Heart left ventricle (tissue), 16 donors: Measurements from ENCODE around the gene RNF182. TPM values are rescaled to one million over a fixed set of nuclear protein-coding genes. Genes with fewer than 3 reads are reported as not detected.
A peak's percentile ranks its signal among the peaks of the same experiment; 100 is the strongest.

Experiments used
- ATAC-seq, 4 donors: fragments of 200-7000 bp; cut with Tn5 transposase; one replicate each; pipeline ENCODE4 v1.9.1; 2020 to 2022; ENCODE audit warnings: moderate library complexity in 4 of 4, mild to moderate bottlenecking in 3 of 4, moderate number of reproducible peaks in 1 of 4
- DNase-seq, 5 donors: peaks; one replicate each; pipeline ENCODE4 v3.0.0-alpha.2; 2020
- H3K27ac ChIP-seq, 12 donors: fragments of 200-600 bp; sonication (generic) in 4 of 12; one replicate each; pipeline versions ENCODE4 v1.5.0 to v1.8.0; 2016 to 2022; ENCODE audit warnings: mild to moderate bottlenecking in 2 of 12
- H3K27me3 ChIP-seq, 9 donors: fragments of 200-600 bp; sonication (generic) in 2 of 9; one replicate each; pipeline versions ENCODE4 v1.5.1 to v1.8.0; 2016 to 2022; ENCODE audit warnings: mild to moderate bottlenecking in 3 of 9
- H3K36me3 ChIP-seq, 9 donors: fragments of 200-600 bp; sonication (generic) in 2 of 9; one replicate each; pipeline versions ENCODE4 v1.5.0 to v1.8.0; 2018 to 2022; ENCODE audit warnings: mild to moderate bottlenecking in 2 of 9
- H3K4me1 ChIP-seq, 12 donors: fragments of 200-600 bp; sonication (generic) in 4 of 12; one replicate each; pipeline versions ENCODE4 v1.5.0 to v1.8.0; 2016 to 2022; ENCODE audit warnings: mild to moderate bottlenecking in 3 of 12
- H3K4me3 ChIP-seq, 12 donors: fragments of 200-600 bp; sonication (generic) in 4 of 12; one replicate each; pipeline versions ENCODE4 v1.5.0 to v1.8.0; 2017 to 2022; ENCODE audit warnings: mild to moderate bottlenecking in 9 of 12, moderate library complexity in 4 of 12
- H3K9me3 ChIP-seq, 12 donors: fragments of 200-600 bp; sonication (generic) in 4 of 12; one replicate each; pipeline versions ENCODE4 v1.5.0 to v1.8.0; 2016 to 2022; ENCODE audit warnings: mild to moderate bottlenecking in 1 of 12
- POLR2A ChIP-seq, 2 donors: fragments of 450-650 bp; IDR thresholded peaks; one replicate each; pipeline ENCODE4 v1.6.1; 2017; ENCODE audit warnings: antibody characterized with exemption in 2 of 2, mild to moderate bottlenecking in 2 of 2, moderate library complexity in 2 of 2
- WGBS, 4 donors: extraction: QIAGEN DNeasy Blood & Tissue Kit in 2 of 4; methylation state at CpG; one replicate each; pipeline versions ENCODE4 v1.1.5 to v1.1.7; 2013 to 2018; 5-methylcytosine and 5-hydroxymethylcytosine counted together
- intact Hi-C, 10 donors: fragments of 100-400 bp; cut with DNase I; formaldehyde crosslinking; loops; one replicate each; pipeline versions ENCODE4 v1.11.1 to v1.14.2; 2022
- polyA plus RNA-seq, 2 donors: library from polyadenylated mRNA; stranded (reverse); fragments of 200-250 nt; gene quantifications; one replicate each; pipeline ENCODE4 v1.2.3, GENCODE V29; 2013
- total RNA-seq, 9 donors: library from RNA; depleted of rRNA in 2 of 9; stranded (reverse); fragments of >200 nt in 2 of 9; fragmentation: NEBNext Ultra II Directional in 3 of 9; extraction: Animal tissue kit (Norgen Biotek cat#: 25700) in 3 of 9; gene quantifications; one replicate each; pipeline versions ENCODE4 v1.1.0 to v1.2.4, GENCODE V29; 2016 to 2023
- TF ChIP-seq, protein P1 (sequence below), 12 donors: fragments of 200-600 bp; sonication (generic) in 4 of 12; IDR thresholded peaks; one replicate each; pipeline versions ENCODE4 v1.5.0 to v1.8.0; 2018 to 2022; ENCODE audit warnings: antibody characterized with exemption in 12 of 12, mild to moderate bottlenecking in 5 of 12
- donor health status: ischemic (EF 13 %, LVEDD 7.1; RV severe dilation, severe dysfunction).
- donor health status: healthy with polysubstance abuse.
- donor health status: DM: no; HTN: yes; CAD: no.
- donor health status: DM: no; HTN: no; CAD: no.
- donor health status: ischemic (EF 25% LVEDD 6.9; RV normal size, moderate dysfunction).
- donor health status: ischemic (EF 25% LVEDD 5.7; RV mildly dilated, moderate dysfunction).
- donor health status: healthy.
- donor health status: DM: yes; HTN: yes; CAD: no.
- donor health status: ischemic (EF 35%, LVEDD 5.7; RV mildly dilated, moderate dysfunction).
- donor health status: nonischemic (EF 11% LVEDD 7.7; RV severe dilation, severe dysfunction).
- donor health status: DM: yes; HTN: yes; CAD: no.
- donor health status: PGD.
- donor health status: ischemic (EF 29% LVEDD 5.4; RV normal size, mild dysfunction).
- donor health status: nonischemic (EF 23%, LVEDD 6.1; RV moderate dilation, normal function).

Gene RNF182
- total and polyA plus RNA-seq, 11 donors = 0.07 to 0.75 (median 0.39) TPM; not detected in 8

DNA sequence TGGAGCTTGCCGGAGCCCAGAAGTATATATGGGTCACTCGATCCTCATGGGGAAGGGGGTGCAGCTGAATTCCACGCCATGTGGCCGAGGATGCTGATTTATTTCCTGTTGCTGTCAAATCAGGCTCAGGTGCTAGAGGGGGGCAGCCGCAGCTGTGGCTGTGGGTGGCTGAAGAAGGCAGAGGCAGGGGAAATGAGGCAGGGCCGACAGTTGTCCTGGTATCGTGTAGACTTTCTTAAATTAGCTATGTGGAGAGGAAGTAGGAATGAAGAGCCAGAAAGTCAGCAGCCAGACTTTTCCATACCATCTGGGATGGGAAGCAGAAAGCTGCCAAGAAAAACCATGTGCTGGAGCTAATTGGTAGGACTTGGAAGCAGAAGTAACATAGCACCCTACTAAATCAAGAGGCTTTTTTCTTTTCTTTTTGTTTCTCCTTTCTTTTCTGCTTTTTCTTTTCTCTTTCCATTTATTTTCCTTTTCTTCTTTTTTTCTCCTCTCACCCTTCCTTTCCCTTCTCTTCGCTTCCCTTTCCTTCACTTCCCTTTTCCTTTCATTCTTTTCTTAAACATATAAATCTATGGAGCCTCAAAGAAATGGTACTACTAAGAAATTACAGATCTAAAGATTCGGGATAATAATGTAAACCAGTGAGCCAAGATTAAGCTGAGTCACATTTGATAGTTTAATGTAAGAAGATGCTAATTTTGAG lies 102.2 kb downstream of the RNF182 start:
- TF ChIP-seq, protein P1, sequence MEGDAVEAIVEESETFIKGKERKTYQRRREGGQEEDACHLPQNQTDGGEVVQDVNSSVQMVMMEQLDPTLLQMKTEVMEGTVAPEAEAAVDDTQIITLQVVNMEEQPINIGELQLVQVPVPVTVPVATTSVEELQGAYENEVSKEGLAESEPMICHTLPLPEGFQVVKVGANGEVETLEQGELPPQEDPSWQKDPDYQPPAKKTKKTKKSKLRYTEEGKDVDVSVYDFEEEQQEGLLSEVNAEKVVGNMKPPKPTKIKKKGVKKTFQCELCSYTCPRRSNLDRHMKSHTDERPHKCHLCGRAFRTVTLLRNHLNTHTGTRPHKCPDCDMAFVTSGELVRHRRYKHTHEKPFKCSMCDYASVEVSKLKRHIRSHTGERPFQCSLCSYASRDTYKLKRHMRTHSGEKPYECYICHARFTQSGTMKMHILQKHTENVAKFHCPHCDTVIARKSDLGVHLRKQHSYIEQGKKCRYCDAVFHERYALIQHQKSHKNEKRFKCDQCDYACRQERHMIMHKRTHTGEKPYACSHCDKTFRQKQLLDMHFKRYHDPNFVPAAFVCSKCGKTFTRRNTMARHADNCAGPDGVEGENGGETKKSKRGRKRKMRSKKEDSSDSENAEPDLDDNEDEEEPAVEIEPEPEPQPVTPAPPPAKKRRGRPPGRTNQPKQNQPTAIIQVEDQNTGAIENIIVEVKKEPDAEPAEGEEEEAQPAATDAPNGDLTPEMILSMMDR (IDR thresholded peaks at IDR 0.05) = no peak
- no peak for TF ChIP-seq POLR2A (IDR thresholded peaks at IDR 0.05)
- Histone ChIP-seq H3K9me3 (no peaks in the 10 kb centered on the region), H3K36me3 (no peaks in the 10 kb centered on the region), H3K4me3 (no peak overlapping the region), H3K27ac (no peak overlapping the region), H3K27me3 (no peaks in the 10 kb centered on the region), H3K4me1 (peaks cover 0 to 10% (median 0%) of the 10 kb centered on the region in 12 donors)
- intact Hi-C loops = no loop called here
- peak in 1 of 4 donors; percentile 61 for ATAC-seq
- 40 to 56% (median 48%) methylated on average over 7 to 9 of the region's 9 CpGs for WGBS, 4 donors
- no peak for DNase-seq

- no peaks in the 10 kb centered on the region for H3K9me3 ChIP-seq
- no peak overlapping the region for H3K27ac ChIP-seq
- H3K27me3 ChIP-seq = no peaks in the 10 kb centered on the region
- no peak for TF ChIP-seq POLR2A (IDR thresholded peaks at IDR 0.05)
- TF ChIP-seq, protein P1 (IDR thresholded peaks at IDR 0.05) = no peak
- intact Hi-C loops = no loop called here
- ATAC-seq (no peak), DNase-seq (no peak)
- H3K36me3 ChIP-seq = no peaks in the 10 kb centered on the region
- H3K4me1 ChIP-seq = peaks cover 0 to 10% (median 0%) of the 10 kb centered on the region in 12 donors
- H3K4me3 ChIP-seq = no peak overlapping the region
- 74 to 80% (median 76%) methylated on average over 7 to 8 of the region's 8 CpGs for WGBS, 4 donors
Measured at GRCh38 chr6:14028631-14029030, 103.9 kb downstream of the RNF182 start.

GRCh38 chr6:14029605-14030004 lies 104.9 kb downstream of the RNF182 start:
- ATAC-seq = no peak
- H3K9me3 ChIP-seq = no peaks in the 10 kb centered on the region
- H3K27me3 ChIP-seq = no peaks in the 10 kb centered on the region
- H3K36me3 ChIP-seq = no peaks in the 10 kb centered on the region
- TF ChIP-seq, protein P1 (IDR thresholded peaks at IDR 0.05) = no peak
- no peak for TF ChIP-seq POLR2A (IDR thresholded peaks at IDR 0.05)
- no peak for DNase-seq
- 93 to 97% (median 96%) methylated on average over 6 of the region's 6 CpGs for WGBS, 4 donors
- intact Hi-C loops = no loop called here
- peaks cover 0 to 10% (median 0%) of the 10 kb centered on the region in 12 donors for H3K4me1 ChIP-seq
- H3K4me3 ChIP-seq = no peak overlapping the region
- no peak overlapping the region for H3K27ac ChIP-seq

Other genes with a start within 250 kb of the RNF182 start
- 10 to 100 TPM; 25.8 to 43.7 (median 35.0) TPM for gene RANBP9, start 213.1 kb upstream of the RNF182 start, total RNA-seq
- gene RANBP9, start 213.1 kb upstream of the RNF182 start, polyA plus RNA-seq = 10 to 100 TPM in 1 of 2 donors, 1 to 10 TPM in 1; 9.3 to 25.8 TPM
- gene MCUR1, start 110.4 kb upstream of the RNF182 start, total RNA-seq = 10 to 100 TPM; 16.3 to 32.1 (median 28.0) TPM
- 10 to 100 TPM; 12.6 to 62.0 TPM for gene MCUR1, start 110.4 kb upstream of the RNF182 start, polyA plus RNA-seq
- gene CD83, start 192.8 kb downstream of the RNF182 start, total RNA-seq = 10 to 100 TPM in 1 of 9 donors, 1 to 10 TPM in 6, under 1 TPM in 2; 0.56 to 10.3 (median 2.0) TPM
- under 1 TPM; 0.38 to 0.71 TPM for gene CD83, start 192.8 kb downstream of the RNF182 start, polyA plus RNA-seq